ENCODE measurements around the gene ORC1.

ORC1 gene

GRCh38 chr1:52400131-52400530 is 4.1 kb downstream of the ORC1 start:
- WGBS (ENCODE audit: extremely low coverage, insufficient coverage, insufficient read length), result no CpG with 5 or more reads among the region's 6 CpGs
- Histone ChIP-seq H3K4me3 (ENCODE audit: low read depth, low read length) (no peak overlapping the region), H2BK120ac (ENCODE audit: insufficient read depth, low read length, poor library complexity) (no peak overlapping the region), H2AFZ (ENCODE audit: insufficient read depth, low read length, poor library complexity) (no peak overlapping the region), H3K4me2 (ENCODE audit: low read length) (no peak overlapping the region), H3K27ac (ENCODE audit: low read depth, low read length) (no peak overlapping the region), H2BK12ac (ENCODE audit: low read length) (no peak overlapping the region), H4K91ac (ENCODE audit: low read depth, low read length) (no peak overlapping the region), H3K9me3 (ENCODE audit: insufficient read depth, low read depth, low read length) (no peaks in the 10 kb centered on the region), H3K18ac (ENCODE audit: low read length) (no peak overlapping the region), H3K23ac (ENCODE audit: low read length) (no peak overlapping the region), H3K79me2 (ENCODE audit: control insufficient read depth, insufficient read depth, low read length, poor library complexity) (no peaks in the 10 kb centered on the region), H3K4ac (ENCODE audit: low read depth, low read length) (no peak overlapping the region), H3K4me1 (ENCODE audit: control insufficient read depth in 1 of 2, insufficient read depth in 2 of 2, low read length in 2 of 2) (no peaks in the 10 kb centered on the region), H2AK5ac (ENCODE audit: low read length) (no peak overlapping the region), H3K79me1 (ENCODE audit: low read length) (peaks cover 5% of the 10 kb centered on the region), H2BK5ac (ENCODE audit: low read depth, low read length, poor library complexity) (no peak overlapping the region), H3K14ac (ENCODE audit: low read length) (no peak overlapping the region), H3K9ac (ENCODE audit: low read length) (no peak overlapping the region), H3K36me3 (ENCODE audit: control insufficient read depth in 1 of 2, insufficient read depth in 2 of 2, low read length in 2 of 2) (peaks cover 18 to 35% of the 10 kb centered on the region in 2 experiments), H4K8ac (ENCODE audit: low read depth, low read length) (no peak overlapping the region), H3K27me3 (ENCODE audit: insufficient read depth, low read length) (no peaks in the 10 kb centered on the region), H4K12ac (ENCODE audit: low read depth, low read length) (no peak overlapping the region)
- peak; percentile 6 to 47 for DNase-seq

GRCh38 chr1:52399629-52400028 is 4.6 kb downstream of the ORC1 start:
- no peak overlapping the region for H2AK5ac ChIP-seq (ENCODE audit: low read length)
- no peaks in the 10 kb centered on the region for H3K9me3 ChIP-seq (ENCODE audit: insufficient read depth, low read depth, low read length)
- no peak overlapping the region for H3K9ac ChIP-seq (ENCODE audit: low read length)
- peaks cover 20 to 36% of the 10 kb centered on the region in 2 experiments for H3K36me3 ChIP-seq (ENCODE audit: control insufficient read depth in 1 of 2, insufficient read depth in 2 of 2, low read length in 2 of 2)
- H4K12ac ChIP-seq (ENCODE audit: low read depth, low read length), result no peak overlapping the region
- H3K27me3 ChIP-seq (ENCODE audit: insufficient read depth, low read length), result no peaks in the 10 kb centered on the region
- H2AFZ ChIP-seq (ENCODE audit: insufficient read depth, low read length, poor library complexity), result no peak overlapping the region
- H3K4me1 ChIP-seq (ENCODE audit: control insufficient read depth in 1 of 2, insufficient read depth in 2 of 2, low read length in 2 of 2), result no peaks in the 10 kb centered on the region
- no peak overlapping the region for H2BK12ac ChIP-seq (ENCODE audit: low read length)
- no peak for DNase-seq
- H3K4ac ChIP-seq (ENCODE audit: low read depth, low read length), result no peak overlapping the region
- no peak overlapping the region for H3K4me3 ChIP-seq (ENCODE audit: low read depth, low read length)
- H2BK5ac ChIP-seq (ENCODE audit: low read depth, low read length, poor library complexity), result no peak overlapping the region
- H3K23ac ChIP-seq (ENCODE audit: low read length), result no peak overlapping the region
- H3K79me2 ChIP-seq (ENCODE audit: control insufficient read depth, insufficient read depth, low read length, poor library complexity), result no peaks in the 10 kb centered on the region
- no peak overlapping the region for H3K14ac ChIP-seq (ENCODE audit: low read length)
- H3K4me2 ChIP-seq (ENCODE audit: low read length), result no peak overlapping the region
- no peak overlapping the region for H4K91ac ChIP-seq (ENCODE audit: low read depth, low read length)
- no peak overlapping the region for H4K8ac ChIP-seq (ENCODE audit: low read depth, low read length)
- peaks cover 4% of the 10 kb centered on the region for H3K79me1 ChIP-seq (ENCODE audit: low read length)
- WGBS (ENCODE audit: extremely low coverage, insufficient coverage, insufficient read length), result no CpG with 5 or more reads among the region's 3 CpGs
- H2BK120ac ChIP-seq (ENCODE audit: insufficient read depth, low read length, poor library complexity), result no peak overlapping the region
- H3K27ac ChIP-seq (ENCODE audit: low read depth, low read length), result no peak overlapping the region
- no peak overlapping the region for H3K18ac ChIP-seq (ENCODE audit: low read length)

GRCh38 chr1:52393174-52393573 is 11.0 kb downstream of the ORC1 start:
- Histone ChIP-seq H3K14ac (ENCODE audit: low read length) (no peak overlapping the region), H3K18ac (ENCODE audit: low read length) (no peak overlapping the region), H3K9ac (ENCODE audit: low read length) (no peak overlapping the region), H3K27ac (ENCODE audit: low read depth, low read length) (no peak overlapping the region), H2AFZ (ENCODE audit: insufficient read depth, low read length, poor library complexity) (no peak overlapping the region), H3K79me2 (ENCODE audit: control insufficient read depth, insufficient read depth, low read length, poor library complexity) (no peaks in the 10 kb centered on the region), H2BK5ac (ENCODE audit: low read depth, low read length, poor library complexity) (no peak overlapping the region), H3K4me1 (ENCODE audit: control insufficient read depth in 1 of 2, insufficient read depth in 2 of 2, low read length in 2 of 2) (no peaks in the 10 kb centered on the region), H4K91ac (ENCODE audit: low read depth, low read length) (no peak overlapping the region), H2BK12ac (ENCODE audit: low read length) (no peak overlapping the region), H3K4me3 (ENCODE audit: low read depth, low read length) (no peak overlapping the region), H2AK5ac (ENCODE audit: low read length) (no peak overlapping the region), H3K9me3 (ENCODE audit: insufficient read depth, low read depth, low read length) (no peaks in the 10 kb centered on the region), H4K8ac (ENCODE audit: low read depth, low read length) (no peak overlapping the region), H3K4ac (ENCODE audit: low read depth, low read length) (no peak overlapping the region), H2BK120ac (ENCODE audit: insufficient read depth, low read length, poor library complexity) (no peak overlapping the region), H3K27me3 (ENCODE audit: insufficient read depth, low read length) (no peaks in the 10 kb centered on the region), H3K36me3 (ENCODE audit: control insufficient read depth in 1 of 2, insufficient read depth in 2 of 2, low read length in 2 of 2) (peaks cover 26 to 45% of the 10 kb centered on the region in 2 experiments), H3K23ac (ENCODE audit: low read length) (no peak overlapping the region), H3K4me2 (ENCODE audit: low read length) (no peak overlapping the region), H4K12ac (ENCODE audit: low read depth, low read length) (no peak overlapping the region), H3K79me1 (ENCODE audit: low read length) (no peaks in the 10 kb centered on the region)
- DNase-seq, result no peak
- whole genome bisulfite sequencing (ENCODE audit: extremely low coverage, insufficient coverage, insufficient read length), result no CpG with 5 or more reads among the region's 5 CpGs

DNA sequence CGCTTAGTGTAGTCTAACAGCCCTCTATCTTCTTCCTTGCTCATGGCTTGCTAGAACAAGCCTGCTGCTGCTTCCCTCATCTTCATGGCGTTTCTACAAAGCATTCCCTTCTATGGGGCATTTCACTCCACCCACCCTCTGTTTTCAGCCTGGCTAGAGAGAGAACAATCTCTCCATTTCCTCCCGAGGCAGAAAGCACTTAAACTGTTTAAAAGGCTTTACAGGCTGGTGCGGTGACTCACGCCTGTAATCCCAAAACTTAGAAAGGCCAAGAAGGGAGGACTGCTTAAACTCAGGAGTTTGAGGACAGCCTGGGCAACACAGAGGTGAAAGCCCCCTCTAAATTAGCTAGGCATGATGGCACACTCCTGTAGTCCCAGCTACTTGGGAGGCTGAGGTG is 17.8 kb downstream of the ORC1 start:
- no peak overlapping the region for H3K23ac ChIP-seq (ENCODE audit: low read length)
- H3K27me3 ChIP-seq (ENCODE audit: insufficient read depth, low read length), result no peaks in the 10 kb centered on the region
- H3K79me2 ChIP-seq (ENCODE audit: control insufficient read depth, insufficient read depth, low read length, poor library complexity), result no peaks in the 10 kb centered on the region
- no peak overlapping the region for H3K4me2 ChIP-seq (ENCODE audit: low read length)
- H3K9me3 ChIP-seq (ENCODE audit: insufficient read depth, low read depth, low read length), result no peaks in the 10 kb centered on the region
- H2BK5ac ChIP-seq (ENCODE audit: low read depth, low read length, poor library complexity), result no peak overlapping the region
- H3K18ac ChIP-seq (ENCODE audit: low read length), result no peak overlapping the region
- H3K79me1 ChIP-seq (ENCODE audit: low read length), result peaks cover 2% of the 10 kb centered on the region
- no peak overlapping the region for H3K4me3 ChIP-seq (ENCODE audit: low read depth, low read length)
- H2BK12ac ChIP-seq (ENCODE audit: low read length), result no peak overlapping the region
- no peak overlapping the region for H3K9ac ChIP-seq (ENCODE audit: low read length)
- H3K14ac ChIP-seq (ENCODE audit: low read length), result no peak overlapping the region
- H4K91ac ChIP-seq (ENCODE audit: low read depth, low read length), result no peak overlapping the region
- DNase-seq, result no peak
- H2AK5ac ChIP-seq (ENCODE audit: low read length), result no peak overlapping the region
- H3K4ac ChIP-seq (ENCODE audit: low read depth, low read length), result no peak overlapping the region
- H2AFZ ChIP-seq (ENCODE audit: insufficient read depth, low read length, poor library complexity), result no peak overlapping the region
- peak overlapping the region; percentile 24 for H3K27ac ChIP-seq (ENCODE audit: low read depth, low read length)
- no peak overlapping the region for H2BK120ac ChIP-seq (ENCODE audit: insufficient read depth, low read length, poor library complexity)
- WGBS (ENCODE audit: extremely low coverage, insufficient coverage, insufficient read length), result no CpG with 5 or more reads among the region's 5 CpGs
- H4K8ac ChIP-seq (ENCODE audit: low read depth, low read length), result no peak overlapping the region
- H3K4me1 ChIP-seq (ENCODE audit: control insufficient read depth in 1 of 2, insufficient read depth in 2 of 2, low read length in 2 of 2), result peaks cover 2 to 5% of the 10 kb centered on the region in 2 experiments
- no peak overlapping the region for H4K12ac ChIP-seq (ENCODE audit: low read depth, low read length)
- H3K36me3 ChIP-seq (ENCODE audit: control insufficient read depth in 1 of 2, insufficient read depth in 2 of 2, low read length in 2 of 2), result peaks cover 26 to 48% of the 10 kb centered on the region in 2 experiments

Data from trophoblast cell (in vitro differentiated cells and primary cell).